ENCODE measurements around the gene WIPF3.

WIPF3 gene

DNA sequence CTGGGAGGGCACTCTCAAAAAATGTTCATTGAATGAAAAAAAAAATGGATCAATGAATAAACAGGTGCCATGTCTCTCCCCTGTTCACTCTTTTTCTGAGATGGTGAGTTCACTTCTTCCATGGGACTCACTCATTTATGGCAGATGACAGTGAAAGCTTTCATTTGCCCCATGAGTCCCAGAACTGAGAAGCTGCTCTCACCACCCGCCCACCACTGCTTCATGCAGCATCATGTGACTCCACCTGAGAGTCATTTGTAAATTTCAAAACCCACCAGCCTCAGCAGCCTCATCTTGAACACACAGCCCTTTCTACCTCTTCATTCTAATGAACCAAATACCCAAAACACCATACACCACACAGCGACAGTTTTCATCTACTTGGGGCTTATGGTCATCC, 118.4 kb downstream of the WIPF3 start:
- no peak overlapping the region for H3K4me3 ChIP-seq (ENCODE audit: low read depth, low read length)
- H3K27ac ChIP-seq: no peak overlapping the region
- in situ Hi-C loops (cut with HindIII; ENCODE audit: low pct_ligation_motif_present, low sequenced_read_pairs): no loop called here
- H3K36me3 ChIP-seq (replicated peaks): peaks cover 32% of the 10 kb centered on the region
- no peaks in the 10 kb centered on the region for H3K27me3 ChIP-seq (replicated peaks)
- no peak for DNase-seq
- TF ChIP-seq, protein P1, sequence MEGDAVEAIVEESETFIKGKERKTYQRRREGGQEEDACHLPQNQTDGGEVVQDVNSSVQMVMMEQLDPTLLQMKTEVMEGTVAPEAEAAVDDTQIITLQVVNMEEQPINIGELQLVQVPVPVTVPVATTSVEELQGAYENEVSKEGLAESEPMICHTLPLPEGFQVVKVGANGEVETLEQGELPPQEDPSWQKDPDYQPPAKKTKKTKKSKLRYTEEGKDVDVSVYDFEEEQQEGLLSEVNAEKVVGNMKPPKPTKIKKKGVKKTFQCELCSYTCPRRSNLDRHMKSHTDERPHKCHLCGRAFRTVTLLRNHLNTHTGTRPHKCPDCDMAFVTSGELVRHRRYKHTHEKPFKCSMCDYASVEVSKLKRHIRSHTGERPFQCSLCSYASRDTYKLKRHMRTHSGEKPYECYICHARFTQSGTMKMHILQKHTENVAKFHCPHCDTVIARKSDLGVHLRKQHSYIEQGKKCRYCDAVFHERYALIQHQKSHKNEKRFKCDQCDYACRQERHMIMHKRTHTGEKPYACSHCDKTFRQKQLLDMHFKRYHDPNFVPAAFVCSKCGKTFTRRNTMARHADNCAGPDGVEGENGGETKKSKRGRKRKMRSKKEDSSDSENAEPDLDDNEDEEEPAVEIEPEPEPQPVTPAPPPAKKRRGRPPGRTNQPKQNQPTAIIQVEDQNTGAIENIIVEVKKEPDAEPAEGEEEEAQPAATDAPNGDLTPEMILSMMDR (IDR thresholded peaks at IDR 0.05; ENCODE audit: low read depth, low read length, missing control alignments): no peak

DNA sequence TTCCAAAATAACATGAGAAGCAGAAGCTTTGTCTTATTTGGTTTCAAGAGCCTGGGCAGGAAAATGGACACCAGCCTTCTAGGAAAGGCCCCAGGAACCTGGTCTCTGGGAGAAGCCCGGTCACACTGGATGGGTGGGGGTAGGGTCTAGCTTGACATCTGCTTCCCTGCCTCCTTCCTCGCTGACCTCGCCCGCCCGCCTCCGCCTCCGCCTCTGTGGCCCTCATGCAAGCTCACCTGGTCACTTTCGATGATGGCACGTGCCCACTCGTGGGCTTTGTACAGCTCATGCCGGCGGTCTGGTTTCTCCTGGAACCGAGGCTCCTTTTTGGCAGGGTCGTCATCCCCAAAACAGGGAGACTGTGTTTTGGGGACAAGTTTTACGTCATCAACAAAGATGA, 119.9 kb downstream of the WIPF3 start:
- no peak for DNase-seq
- in situ Hi-C loops (cut with HindIII; ENCODE audit: low pct_ligation_motif_present, low sequenced_read_pairs): no loop called here
- TF ChIP-seq, protein P1 (IDR thresholded peaks at IDR 0.05; ENCODE audit: low read depth, low read length, missing control alignments): no peak

DNA sequence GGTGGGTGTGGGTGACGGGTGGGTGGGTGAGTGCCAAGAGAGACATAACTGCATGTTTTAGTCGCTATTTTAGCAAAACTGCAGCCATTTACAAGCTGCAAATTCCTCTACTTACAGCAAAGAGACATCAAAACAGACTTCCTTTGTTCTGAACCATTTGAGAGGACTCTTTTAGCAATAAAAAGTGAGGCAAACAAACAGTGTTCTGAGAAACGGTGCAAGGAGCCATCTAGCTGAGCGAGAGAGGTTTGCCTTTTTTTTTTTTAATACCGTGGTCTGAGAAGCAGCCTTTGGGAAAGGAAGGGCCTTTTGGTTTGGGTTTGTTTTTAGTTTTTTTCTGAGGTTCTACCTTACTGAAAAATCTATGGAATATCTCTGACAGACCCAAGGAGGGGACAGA, 120.4 kb downstream of the WIPF3 start:
- peaks cover 41% of the 10 kb centered on the region for H3K36me3 ChIP-seq (replicated peaks)
- H3K27me3 ChIP-seq (replicated peaks): no peaks in the 10 kb centered on the region
- TF ChIP-seq, protein P1 (IDR thresholded peaks at IDR 0.05; ENCODE audit: low read depth, low read length, missing control alignments): no peak
- no peak overlapping the region for H3K4me3 ChIP-seq (ENCODE audit: low read depth, low read length)
- in situ Hi-C loops (cut with HindIII; ENCODE audit: low pct_ligation_motif_present, low sequenced_read_pairs): no loop called here
- no peak for DNase-seq
- no peak overlapping the region for H3K27ac ChIP-seq

More for the DNA sequence above, 119.9 kb downstream of the WIPF3 start:
- H3K4me3 ChIP-seq (ENCODE audit: low read depth, low read length): no peak overlapping the region
- H3K36me3 ChIP-seq (replicated peaks): peaks cover 41% of the 10 kb centered on the region
- H3K27me3 ChIP-seq (replicated peaks): no peaks in the 10 kb centered on the region
- no peak overlapping the region for H3K27ac ChIP-seq

DNA sequence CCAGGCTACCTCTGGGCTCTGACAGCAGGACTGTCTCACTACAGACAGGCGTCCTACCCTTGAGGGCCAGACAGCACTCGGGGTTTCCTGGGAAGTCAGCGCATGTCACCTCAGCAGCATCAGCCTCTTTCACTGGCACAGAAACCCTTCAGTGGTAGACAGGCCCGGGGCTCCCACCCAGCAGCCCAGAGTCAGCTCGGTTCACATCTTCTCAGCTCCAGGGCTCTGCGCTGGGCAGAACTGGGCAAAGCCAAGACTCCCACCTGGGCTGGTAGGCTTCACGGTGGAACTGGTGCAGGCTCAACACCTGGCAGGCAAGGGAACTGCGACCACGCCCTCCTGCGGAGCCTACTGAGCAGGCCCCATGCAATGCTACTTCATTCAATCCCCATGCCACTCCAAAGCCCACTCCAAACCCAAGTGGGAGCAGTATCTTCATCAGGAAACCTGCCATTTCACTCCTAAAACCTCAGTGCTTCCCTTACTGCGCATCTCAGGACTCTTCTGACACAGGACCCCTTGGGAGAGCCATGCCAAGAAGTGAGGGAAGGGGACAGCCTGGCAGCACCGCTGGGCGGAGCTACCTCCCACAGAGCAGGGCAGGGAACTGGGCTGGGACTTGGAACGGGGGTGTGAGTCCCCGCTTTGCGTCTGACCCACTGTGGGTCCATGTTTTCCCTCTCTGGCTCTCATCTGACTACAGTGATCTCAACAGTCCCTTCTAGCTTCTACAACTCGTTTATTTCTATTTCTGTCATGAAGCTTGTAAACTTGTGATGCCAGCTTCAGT, 122.9 kb downstream of the WIPF3 start:
- DNase-seq: no peak
- H3K27ac ChIP-seq: no peak overlapping the region
- in situ Hi-C loops (cut with HindIII; ENCODE audit: low pct_ligation_motif_present, low sequenced_read_pairs): no loop called here
- no peak overlapping the region for H3K4me3 ChIP-seq (ENCODE audit: low read depth, low read length)
- H3K36me3 ChIP-seq (replicated peaks): peaks cover 27% of the 10 kb centered on the region
- no peaks in the 10 kb centered on the region for H3K27me3 ChIP-seq (replicated peaks)
- TF ChIP-seq, protein P1 (IDR thresholded peaks at IDR 0.05; ENCODE audit: low read depth, low read length, missing control alignments): no peak

DNA sequence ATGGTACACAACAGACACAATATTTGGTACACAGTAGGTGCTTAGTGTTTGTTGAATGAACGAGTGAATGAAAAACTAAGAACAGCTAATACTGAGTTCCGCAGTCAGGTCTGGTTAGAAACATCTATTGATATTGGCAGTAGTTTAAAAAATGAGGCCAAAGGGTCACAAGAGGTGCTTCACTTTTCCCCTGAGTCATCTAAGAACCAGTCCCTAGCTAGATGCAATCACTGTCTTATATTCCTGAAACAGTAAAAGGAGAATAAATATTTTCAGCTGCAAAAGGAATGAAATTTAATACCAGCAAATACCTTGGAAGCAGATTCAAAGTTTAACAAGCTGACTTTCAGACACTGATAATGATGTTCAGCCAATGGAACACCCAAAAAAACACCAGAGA, 128.8 kb downstream of the WIPF3 start:
- TF ChIP-seq, protein P1 (IDR thresholded peaks at IDR 0.05; ENCODE audit: low read depth, low read length, missing control alignments): no peak
- Histone ChIP-seq H3K27ac (no peak overlapping the region), H3K27me3 (replicated peaks) (no peaks in the 10 kb centered on the region), H3K36me3 (replicated peaks) (peaks cover 65% of the 10 kb centered on the region), H3K4me3 (ENCODE audit: low read depth, low read length) (no peak overlapping the region)
- in situ Hi-C loops (cut with HindIII; ENCODE audit: low pct_ligation_motif_present, low sequenced_read_pairs): no loop called here
- DNase-seq: no peak

DNA sequence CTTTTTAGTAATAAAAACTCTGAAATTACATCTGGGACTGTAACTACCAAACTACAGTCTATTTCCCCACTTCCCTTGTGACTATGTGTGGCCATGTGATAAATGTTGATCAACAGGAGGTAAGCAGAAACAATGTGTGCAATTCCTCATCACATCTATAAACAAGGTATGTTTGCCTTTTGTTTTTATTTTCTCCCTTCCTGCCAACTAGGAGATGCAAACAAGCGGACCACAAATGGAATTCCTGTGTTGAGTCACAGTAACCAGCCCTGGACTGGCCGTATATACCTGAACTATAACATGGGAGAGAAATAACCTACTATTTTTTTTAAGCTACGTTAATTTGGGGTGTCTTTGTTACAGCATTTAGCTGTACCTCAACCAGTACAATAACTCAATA, 130.8 kb downstream of the WIPF3 start:
- H3K27me3 ChIP-seq (replicated peaks): no peaks in the 10 kb centered on the region
- DNase-seq: no peak
- H3K36me3 ChIP-seq (replicated peaks): peaks cover 65% of the 10 kb centered on the region
- no peak overlapping the region for H3K4me3 ChIP-seq (ENCODE audit: low read depth, low read length)
- TF ChIP-seq, protein P1 (IDR thresholded peaks at IDR 0.05; ENCODE audit: low read depth, low read length, missing control alignments): no peak
- H3K27ac ChIP-seq: no peak overlapping the region
- in situ Hi-C loops (cut with HindIII; ENCODE audit: low pct_ligation_motif_present, low sequenced_read_pairs): no loop called here
